NCI-H345 (cell line): Measurements from ENCODE around the gene MAML1.
"Not testable (repeated sequence)": the region's sequence is repeated elsewhere in the genome, so short reads cannot be mapped to it uniquely, and the experiment has no call there.

Experiments
- DNase-seq: peaks from one replicate; lab custom pipeline; 2025; lab: John Stamatoyannopoulos, UW

The MAML1 gene, protein sequence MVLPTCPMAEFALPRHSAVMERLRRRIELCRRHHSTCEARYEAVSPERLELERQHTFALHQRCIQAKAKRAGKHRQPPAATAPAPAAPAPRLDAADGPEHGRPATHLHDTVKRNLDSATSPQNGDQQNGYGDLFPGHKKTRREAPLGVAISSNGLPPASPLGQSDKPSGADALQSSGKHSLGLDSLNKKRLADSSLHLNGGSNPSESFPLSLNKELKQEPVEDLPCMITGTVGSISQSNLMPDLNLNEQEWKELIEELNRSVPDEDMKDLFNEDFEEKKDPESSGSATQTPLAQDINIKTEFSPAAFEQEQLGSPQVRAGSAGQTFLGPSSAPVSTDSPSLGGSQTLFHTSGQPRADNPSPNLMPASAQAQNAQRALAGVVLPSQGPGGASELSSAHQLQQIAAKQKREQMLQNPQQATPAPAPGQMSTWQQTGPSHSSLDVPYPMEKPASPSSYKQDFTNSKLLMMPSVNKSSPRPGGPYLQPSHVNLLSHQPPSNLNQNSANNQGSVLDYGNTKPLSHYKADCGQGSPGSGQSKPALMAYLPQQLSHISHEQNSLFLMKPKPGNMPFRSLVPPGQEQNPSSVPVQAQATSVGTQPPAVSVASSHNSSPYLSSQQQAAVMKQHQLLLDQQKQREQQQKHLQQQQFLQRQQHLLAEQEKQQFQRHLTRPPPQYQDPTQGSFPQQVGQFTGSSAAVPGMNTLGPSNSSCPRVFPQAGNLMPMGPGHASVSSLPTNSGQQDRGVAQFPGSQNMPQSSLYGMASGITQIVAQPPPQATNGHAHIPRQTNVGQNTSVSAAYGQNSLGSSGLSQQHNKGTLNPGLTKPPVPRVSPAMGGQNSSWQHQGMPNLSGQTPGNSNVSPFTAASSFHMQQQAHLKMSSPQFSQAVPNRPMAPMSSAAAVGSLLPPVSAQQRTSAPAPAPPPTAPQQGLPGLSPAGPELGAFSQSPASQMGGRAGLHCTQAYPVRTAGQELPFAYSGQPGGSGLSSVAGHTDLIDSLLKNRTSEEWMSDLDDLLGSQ

DNA sequence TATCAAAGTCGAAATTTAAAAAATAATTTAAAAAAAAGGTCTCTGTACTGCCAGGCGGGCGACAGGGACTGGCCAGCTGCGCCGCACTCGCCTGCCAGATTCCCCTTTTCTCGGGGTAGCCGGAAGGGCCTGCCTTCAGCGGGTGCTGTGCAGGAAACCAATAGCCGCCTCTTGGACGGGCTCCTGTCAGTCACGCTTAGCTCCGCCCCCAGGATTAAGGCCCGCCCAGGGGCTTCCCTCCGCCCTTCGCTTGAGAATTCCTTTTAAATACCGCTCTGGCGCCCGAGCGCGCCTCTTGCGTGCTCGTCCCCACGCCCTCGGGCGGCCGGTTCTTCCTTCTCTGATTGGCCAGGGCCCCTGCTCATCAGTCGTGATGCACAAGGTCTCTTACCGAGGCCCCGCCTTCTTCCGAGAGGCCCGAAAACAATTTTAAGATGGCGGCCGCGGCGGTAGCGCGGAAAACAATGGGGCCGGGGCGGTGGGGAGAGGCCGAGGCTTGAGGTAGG, at the start of gene MAML1:
Gene MAML1 (plus strand): TSS at position 411 of the 506 bp plus-strand sequence. CDS start 291 bp downstream, outside the sequence.
- peak; percentile 100 for DNase-seq

DNA sequence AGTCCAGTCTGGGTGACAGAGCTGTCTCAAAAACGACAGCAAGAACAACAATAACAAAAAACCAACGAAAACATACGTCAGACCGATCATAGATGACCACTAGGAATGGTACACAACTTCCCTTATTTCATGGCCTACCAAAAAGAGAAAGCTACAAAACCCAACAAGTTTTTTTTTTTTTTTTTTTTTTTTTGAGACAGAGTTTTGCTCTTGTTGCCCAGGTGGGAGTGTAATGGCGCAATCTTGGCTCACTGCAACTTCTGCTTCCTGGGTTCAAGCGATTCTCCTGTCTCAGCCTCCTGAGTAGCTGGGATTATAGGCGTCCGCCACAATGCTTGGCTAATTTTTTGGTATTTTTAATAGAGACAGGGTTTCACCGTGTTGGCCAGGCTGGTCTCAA, 43.4 kb upstream of the MAML1 start:
- not testable (repeated sequence) for DNase-seq

DNA sequence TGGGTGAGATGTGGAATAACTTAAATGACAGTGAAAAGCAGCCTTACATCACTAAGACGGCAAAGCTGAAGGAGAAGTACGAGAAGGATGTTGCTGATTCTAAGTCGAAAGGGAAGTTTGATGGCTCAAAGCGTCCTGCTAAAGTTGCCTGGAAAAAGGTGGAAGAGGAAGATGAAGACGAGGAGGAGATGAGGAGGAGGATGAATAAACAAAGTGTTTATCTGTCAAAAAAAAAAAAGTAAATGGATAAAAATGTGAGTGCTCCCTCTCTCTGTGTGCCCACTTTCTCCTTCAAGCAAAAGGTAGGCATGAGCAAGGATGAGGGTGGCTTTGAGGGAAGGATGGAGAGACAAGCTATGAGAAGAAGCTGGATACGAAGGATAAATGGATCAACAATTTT, 38.1 kb upstream of the MAML1 start:
- DNase-seq = no peak

DNA sequence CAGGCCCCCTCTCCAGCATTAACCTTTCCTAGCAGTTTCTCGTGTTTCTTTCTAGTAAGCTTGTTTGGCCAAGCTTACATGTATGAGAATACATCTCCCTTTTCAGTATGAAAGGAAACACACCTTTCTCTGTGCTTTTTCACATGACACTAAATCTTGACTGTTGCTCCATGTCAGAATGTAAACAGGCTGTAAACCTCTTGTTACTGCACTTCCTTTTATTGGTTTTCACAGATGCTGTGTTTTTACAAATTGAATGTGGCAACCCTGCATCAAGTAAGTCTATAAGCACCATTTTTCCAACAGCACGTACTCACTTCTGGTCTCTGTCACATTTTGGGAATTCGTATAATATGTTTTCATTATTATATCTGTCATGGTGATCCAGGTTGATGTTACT, 36.0 kb upstream of the MAML1 start:
- DNase-seq = no peak

DNA sequence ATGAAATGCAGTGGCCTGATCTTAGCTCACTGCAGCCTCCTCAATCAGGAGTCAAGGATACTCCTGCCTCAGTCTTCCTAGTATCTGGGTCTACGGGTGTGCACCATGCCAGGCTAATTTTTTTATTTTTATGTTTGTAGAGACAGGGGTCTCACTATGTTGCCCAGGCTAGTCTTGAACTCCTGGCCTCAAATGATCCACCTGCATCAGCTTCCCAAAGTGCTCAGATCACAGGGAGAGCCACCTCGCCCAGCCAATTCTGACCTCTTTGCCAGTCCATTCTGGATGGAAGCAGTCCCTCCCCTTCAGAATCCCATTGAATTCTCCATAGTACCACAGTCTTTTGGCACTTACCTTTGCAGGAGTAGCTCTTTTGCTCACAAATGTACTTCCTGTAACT, 35.5 kb upstream of the MAML1 start:
- no peak for DNase-seq

DNA sequence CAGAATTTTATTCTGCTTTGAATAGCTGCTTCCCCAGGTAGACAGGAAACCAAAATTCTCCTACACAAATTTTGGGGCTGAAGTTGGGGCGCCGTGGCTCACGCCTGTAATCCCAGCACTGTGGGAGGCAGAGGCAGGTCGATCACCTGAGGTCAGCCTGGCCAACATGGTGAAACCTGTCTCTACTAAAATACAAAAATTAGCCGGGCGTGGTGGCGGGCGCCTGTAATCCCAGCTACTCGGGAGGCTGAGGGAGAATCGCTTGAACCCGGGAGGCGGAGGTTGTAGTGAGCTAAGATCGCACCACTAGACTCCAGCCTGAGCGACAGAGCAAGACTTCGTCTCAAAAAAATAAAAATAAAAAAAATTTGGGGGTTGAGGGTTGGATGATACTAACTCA, 35.1 kb upstream of the MAML1 start:
- DNase-seq = not testable (repeated sequence)

DNA sequence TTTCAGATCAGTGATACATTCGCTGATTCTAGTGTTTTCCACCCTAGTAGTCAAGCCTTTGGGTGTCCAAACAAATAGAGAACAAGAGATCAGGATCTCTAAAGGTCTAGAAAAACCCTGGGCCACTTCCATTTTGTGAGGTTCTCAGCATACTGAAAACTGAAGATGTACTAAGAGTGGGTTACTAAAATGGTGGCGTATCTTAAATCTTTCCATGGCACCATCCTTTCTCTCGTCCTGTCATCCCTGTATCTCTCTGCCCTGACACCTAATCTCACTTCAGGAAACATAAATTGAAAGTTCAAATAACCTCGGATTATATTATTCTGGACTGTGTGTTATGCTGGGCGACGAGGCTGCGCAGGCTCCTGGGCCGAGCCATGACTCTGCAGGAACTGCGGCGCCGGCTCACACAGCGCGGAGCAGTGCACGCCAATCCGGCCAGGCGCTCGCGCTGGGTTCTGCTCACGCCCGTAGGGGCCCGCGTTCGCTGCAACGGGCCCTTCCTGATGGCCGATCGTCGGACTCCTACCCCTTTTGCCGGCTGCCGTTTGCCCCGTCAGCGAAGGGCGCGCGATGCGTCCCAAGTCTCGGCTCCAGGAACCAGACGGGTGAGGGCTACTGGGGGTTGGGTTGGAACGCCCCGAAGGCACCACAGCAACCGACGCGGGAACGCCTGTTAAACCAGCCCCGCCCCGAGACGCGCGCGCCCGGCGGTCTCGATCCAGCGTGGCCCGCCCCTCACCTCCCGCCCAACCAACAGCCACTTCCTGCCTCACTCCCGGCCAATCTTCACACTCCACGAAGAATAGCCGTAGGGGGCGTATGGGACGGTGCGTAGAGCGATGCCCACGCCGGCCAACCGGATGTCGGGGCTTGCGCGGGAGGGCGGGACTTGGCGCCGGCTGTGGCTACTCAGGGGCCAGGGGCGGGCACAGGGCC, 34.4 kb upstream of the MAML1 start:
- peak; percentile 100 for DNase-seq

DNA sequence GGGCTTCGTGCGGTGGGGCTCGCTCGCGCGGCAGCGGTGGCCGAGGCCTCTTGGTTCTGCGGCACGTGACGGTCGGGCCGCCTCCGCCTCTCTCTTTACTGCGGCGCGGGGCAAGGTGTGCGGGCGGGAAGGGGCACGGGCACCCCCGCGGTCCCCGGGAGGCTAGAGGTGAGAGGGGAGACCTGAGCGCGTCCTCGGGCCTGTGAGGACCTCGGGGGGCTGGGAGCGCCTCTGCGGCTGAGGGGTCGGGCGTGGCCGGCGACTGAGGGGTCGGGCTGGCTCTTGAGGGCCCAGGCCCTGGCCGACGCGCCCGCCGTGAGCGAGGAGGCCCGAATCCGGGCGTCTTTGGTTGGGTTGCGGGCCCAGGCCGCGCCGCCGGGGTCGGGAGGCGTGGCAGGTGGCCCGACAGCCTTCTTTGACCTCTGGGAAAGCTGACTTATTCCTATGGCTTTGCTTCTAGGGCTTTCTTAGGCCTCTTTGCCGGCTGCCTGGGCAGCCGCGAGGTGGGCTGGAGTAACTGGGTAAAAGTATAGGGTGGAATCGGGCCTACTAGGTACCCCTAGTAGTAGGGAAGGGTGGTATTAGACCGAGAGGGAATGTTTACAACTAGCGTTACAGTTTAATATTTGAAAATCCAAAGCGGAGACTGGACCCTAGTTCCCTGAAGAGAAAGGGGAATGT, 33.5 kb upstream of the MAML1 start, which contains the start of gene CANX:
Gene CANX (plus strand): TSS at position 33 of the 681 bp plus-strand sequence. CDS start 6,715 bp downstream, outside the sequence.
- DNase-seq = no peak

DNA sequence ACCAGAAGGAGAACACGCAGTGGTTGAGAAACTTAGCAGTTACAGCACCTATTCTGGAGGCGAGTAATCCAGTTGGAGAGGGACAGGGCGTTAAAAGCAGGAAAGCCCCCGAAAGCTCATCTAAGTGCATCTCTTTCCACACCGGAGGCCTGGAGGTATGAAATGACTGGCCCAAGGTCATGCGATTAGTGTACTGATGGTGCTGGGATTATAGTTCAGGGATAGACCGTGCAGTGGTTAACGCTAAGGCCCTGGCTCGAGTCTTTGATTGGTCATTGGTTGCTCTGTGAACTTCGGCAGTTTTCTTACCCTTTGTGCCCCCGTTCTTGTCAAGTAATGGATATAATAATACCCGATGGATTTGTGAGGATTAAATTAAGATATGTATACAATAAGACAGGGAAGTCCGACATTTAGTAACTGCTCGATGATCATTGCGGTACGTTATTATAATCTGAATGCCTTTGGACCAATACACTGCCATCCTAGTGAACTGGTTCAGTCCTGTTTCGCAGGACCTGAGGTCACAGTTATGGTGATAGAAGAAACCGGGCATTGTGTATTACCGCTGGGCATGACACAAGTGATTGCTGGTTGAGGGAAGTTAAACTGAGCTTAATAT, 32.9 kb upstream of the MAML1 start:
- no peak for DNase-seq

DNA sequence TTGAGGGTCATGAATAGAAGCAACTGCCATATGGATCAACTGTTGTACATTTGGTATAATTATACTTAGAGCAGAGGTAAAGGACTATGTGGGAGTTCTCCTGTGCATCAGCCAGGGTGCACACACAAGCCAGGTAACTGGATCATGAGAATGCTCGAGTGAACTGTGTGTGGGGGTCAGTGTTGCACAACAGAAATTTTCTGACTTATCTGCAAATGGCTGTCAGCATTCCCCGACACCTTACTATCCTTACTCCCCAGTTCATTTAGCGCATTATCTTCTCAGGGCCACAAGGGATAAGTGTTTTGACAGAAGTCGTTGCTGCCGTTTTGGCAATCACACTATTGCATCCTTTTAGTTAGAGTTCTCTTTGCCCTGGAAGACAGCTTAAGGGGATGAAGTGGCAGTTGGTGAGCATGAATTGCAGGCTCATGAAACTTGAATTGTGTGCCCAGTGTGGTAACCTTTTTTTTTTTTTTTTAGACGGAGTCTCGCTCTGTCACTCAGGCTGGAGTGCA, 32.2 kb upstream of the MAML1 start:
- DNase-seq = no peak

DNA sequence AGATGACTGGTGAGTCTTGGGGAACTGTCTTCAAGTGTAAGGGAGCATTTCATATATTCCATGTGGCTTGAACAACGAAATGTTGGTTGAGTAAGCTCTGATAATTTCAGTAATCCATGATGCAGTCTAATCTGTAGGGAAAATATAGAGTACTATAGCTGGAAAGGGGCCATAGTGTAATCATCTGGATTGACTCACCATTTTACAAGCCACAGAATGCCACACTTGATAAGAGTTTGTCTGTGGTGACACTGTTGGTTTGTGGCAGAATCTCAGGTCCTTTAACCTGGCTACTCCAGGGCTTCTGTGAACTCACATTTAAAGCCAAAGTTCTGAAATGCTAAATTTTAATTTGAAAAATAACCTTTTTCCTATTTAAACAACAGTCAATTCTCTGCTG, 16.3 kb upstream of the MAML1 start:
- no peak for DNase-seq

DNA sequence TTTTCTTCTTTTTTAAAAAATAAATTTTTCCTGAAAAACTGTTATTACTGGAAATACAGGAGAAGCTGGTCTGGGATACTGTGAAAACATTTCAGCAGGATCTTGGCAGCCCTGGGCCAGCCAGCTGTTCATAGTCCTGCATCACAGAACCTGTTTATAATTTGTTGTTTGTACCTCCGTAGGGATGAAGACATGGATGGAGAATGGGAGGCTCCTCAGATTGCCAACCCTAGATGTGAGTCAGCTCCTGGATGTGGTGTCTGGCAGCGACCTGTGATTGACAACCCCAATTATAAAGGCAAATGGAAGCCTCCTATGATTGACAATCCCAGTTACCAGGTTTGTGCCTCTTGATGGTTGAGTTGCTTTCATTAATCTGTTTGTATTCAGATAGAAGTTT, 12.4 kb upstream of the MAML1 start:
- DNase-seq = no peak

DNA sequence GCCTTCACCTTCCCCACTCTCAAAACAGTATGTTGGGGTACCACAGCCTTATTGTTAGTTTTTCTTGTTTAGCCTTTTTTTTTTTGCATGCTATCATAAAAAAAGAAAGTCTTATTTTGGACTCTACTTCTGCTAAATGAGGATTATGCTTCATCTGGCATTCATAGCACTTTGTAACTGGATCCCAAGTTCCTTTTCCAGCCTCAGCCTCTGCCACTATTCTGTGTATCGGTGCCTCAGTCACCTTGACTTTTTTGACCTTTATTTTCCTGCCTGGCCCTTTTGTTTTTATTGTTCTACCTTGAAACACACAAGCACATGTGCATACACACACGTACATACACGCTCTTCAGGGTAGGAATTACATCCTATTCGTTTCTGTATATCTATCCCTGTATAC, 8.5 kb upstream of the MAML1 start:
- DNase-seq = no peak

DNA sequence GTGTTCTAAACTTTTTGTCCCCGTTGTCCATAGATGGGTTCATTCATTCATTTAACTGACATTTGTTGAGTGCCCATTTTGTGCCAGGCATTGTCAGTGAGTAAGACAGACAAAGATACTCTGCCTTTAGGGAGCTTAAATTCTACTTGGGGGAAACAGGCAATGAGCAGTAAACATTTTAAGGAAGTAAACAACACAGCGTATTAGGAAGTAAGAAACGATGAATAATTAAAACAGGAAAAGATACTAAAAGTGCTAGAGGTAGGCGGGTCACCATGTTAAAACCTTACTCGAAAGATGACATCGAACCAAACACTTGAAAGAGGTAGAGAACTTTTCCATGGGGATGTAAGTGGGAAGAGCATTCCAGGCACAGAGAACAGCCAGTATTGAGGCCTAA, 5.5 kb upstream of the MAML1 start:
- no peak for DNase-seq

DNA sequence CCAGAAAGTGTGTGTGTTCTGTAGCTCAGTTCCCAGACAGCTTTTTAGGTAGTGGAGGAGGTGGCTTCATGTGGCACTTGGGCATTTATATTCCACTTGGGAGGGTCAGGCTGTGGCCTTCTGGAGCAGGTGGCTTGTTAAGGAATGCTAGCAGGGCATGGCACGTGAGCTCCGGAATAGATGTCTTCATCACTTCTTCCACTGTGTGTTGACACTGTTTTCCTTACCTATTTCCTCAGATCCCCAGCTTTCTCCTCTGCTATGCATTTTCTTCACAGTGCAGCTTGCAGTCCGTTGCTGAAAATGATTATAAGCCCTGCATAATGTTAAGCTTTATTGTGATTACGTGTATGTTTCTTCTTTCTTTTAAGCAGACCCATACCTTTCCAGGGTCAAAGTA, 3.3 kb upstream of the MAML1 start:
- no peak for DNase-seq

DNA sequence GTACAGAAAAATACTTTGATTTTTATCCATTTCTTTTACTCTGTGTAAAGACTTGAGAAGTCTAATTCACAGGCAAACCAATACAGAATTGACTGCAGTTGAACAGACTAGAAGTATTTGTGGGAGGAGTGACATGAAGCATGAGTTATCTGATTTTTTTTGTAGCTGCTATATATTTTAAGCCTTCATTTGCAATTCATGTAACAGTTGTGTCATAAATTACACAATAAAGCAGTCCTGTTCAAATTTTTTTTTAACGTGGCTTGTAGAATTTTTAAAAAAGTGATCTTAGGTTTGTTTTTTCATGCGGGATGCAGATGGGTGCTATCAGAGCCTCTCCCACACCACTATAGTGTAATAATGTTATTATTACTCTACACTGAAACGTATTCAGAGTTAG, 2.9 kb upstream of the MAML1 start:
- no peak for DNase-seq

DNA sequence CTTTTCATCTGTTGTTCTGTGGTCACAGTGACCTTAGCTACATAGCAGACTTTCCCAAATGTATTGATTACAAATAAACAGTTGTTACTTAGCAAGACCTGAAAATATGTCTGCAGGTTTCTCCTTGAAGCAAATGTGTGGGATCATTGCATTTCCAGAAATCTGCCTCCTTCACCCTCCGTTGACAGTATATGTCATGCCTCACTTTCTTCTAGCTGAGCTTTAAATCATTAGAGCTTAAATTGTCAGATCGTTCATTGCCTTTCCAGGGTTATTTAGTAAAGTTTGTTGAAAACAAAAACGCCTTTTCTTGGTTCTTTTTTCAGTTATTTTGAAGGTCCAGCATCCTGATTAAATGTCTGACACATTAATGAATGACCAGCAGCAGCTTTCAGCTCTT, 2.3 kb upstream of the MAML1 start:
- no peak for DNase-seq

DNA sequence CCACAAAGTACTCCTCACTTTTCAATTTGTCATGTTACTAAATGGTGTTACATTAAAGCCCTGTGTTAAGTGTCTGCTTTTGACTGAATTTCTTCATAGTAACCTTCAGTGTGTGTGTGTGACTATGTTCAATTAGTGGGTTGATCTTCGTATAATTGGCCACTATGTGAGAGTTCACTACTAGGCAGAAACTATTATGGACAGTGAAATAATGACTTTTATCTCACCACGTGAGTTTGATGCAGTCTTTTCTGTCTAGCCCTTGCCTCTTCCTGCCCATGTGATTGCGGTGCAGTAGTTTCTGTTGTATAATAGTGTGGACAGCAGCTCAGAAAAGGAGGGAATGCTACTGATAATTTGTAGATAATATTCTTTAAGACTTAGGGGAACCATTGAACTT, 1.8 kb upstream of the MAML1 start:
- no peak for DNase-seq

DNA sequence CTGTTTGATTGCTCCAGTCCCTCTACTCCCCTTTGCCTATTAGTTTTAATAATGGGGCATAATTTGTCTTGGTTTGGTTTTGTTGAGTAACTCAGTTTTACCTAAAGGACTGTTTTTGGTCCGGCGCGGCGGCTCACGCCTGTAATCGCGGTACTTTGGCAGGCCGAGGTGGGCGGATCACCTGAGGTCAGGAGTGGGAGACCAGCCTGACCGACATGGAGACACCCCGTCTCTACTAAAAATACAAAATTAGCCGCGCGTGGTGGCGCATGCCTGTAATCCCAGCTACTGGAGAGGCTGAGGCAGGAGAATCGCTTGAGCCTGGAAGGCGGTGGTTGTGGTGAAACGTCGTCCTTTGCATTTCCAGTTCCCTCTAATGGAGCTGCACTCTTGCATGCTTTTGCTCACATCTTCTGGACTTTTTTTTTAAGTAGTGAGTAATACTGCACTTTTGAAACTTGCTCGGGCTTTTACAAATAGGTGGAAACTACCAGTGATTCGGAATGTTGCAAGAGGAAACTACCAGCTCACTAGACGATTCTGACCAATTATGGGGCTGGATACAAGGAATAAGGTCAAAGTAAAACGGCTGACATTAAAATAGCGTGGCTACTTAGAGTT, 721 bp upstream of the MAML1 start:
- no peak for DNase-seq
